ENCODE measurements around the gene SOBP.
"Not testable (repeated sequence)": the region's sequence is repeated elsewhere in the genome, so short reads cannot be mapped to it uniquely, and the experiment has no call there.

Gene SOBP

DNA sequence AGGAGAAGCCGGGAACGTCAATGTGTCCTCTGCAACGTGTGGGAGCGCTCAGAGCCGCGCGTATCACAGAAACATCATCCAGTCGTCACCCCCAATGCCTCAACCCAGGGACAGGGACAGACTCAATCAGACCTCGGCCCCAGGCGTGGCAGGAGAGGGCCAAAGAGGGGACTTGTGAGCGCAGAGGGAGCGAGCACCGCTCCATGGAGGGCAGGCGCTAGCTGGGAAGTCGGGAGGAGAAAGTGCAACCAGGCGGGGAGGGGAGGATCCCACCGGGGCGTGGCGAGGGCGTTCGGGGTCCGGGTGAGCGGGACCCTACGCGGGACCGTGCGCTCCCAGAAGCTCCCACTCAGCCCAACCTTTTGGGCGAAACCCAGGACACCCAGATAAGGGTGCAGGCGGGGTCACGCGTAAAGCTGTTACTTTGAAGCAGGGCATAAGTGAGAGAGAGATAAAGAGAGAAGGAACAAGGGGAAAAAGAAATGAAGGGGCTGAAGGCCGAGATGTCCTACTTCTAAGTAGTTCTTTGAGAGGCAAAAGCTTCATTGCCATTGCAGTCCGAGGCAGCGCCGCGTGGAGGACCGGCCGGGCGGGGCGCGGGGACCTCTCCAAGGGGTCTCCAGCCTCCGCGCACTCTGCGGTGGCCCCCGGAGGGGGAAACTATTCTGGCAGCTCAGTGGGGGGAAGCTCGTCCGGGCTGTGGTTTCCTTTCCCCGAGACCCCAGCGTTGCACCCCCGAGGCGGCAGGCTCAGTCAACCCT lies 862 bp upstream of the SOBP start:
- DNase-seq, result peak; percentile 11

DNA sequence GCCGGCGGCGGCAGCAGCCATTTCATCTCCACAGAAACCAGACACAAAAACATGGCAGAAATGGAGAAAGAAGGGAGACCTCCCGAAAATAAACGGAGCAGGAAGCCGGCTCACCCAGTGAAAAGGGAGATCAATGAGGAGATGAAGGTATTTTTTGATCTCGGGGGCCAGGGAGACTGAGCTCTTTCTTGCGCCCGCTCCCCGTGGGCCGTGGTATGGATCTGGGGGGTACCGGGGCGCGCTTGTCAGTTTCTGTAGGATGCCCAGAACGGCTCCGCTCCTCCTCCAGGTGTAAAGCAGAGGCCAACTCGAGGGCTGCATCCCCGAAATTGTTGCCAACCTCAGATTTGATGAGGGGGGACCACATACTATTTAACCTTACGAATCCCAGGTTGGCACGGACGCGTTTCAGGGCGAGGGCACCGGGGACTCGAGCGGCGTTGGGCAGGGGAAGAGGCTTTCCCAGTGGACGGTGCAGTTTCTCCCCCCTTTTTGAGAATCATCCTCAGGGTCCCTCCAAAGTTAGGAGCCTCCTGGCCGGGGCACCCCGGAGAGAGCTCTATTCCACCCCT lies 735 bp downstream of the SOBP start:
- DNase-seq, result no peak

DNA sequence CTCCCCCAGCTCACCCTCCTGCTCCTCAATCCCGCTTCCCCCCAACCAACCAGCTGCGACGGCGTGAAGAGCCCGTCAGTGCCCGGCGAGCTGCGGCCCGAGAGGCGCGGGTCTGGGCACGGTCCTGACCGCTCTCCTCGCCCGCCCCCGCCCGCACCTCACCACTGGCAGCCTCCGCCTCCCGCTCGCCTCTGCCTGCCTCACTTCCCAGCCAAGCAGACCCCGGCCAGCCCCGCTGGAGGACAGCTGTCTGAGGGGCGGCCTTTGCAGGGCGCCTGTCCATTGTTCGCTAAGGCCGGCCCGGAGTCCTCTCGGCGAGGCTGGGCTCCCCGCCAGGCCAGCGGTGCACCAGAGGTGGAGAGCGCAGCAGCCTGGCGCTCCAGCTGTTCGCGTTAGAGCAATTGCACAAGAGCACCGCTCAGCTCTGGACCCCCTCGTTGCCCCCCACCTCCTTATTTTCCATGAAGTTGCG lies 1.3 kb downstream of the SOBP start:
- DNase-seq, result no peak

DNA sequence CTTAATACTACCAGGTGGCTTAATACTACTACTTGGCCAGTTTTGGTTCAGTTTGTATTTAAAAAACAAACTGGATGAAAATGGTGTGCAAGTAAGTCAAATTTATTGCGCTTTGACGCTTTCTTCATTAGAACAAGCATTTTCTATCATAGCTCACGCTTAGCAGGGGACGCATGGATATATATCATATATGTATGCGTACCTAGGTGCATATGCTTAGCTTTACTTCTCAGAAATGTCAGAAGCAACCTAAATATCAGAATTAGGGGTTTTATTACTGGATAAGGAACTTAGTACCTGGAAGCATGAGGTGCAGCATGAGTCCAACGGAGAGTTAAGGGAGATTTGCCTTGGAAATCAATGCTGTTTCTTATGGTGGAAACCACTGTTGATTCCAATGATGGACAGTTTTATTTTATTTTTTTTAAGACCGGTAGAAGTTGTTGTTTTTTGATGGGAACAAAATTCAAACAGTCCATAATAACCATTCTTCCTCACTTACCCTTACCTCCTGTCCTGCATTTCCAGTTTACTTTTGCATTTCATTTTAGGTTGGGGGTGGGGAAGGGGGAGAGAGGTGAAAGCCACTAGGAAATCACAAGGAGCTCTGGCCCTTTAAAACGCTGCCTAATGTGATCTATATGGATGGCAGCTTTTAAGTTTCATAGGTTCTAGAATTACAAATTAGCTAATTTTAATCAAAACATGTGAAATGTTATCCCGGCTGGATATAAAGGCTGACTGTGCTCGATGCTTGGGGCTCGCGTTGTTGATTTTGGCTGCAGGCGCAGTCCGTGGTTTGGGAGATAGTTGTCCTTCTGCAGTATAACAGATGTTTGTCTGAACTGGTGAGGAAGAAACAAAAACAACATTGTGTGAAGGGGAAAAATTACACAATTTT lies 2.1 kb downstream of the SOBP start:
- DNase-seq, result no peak

DNA sequence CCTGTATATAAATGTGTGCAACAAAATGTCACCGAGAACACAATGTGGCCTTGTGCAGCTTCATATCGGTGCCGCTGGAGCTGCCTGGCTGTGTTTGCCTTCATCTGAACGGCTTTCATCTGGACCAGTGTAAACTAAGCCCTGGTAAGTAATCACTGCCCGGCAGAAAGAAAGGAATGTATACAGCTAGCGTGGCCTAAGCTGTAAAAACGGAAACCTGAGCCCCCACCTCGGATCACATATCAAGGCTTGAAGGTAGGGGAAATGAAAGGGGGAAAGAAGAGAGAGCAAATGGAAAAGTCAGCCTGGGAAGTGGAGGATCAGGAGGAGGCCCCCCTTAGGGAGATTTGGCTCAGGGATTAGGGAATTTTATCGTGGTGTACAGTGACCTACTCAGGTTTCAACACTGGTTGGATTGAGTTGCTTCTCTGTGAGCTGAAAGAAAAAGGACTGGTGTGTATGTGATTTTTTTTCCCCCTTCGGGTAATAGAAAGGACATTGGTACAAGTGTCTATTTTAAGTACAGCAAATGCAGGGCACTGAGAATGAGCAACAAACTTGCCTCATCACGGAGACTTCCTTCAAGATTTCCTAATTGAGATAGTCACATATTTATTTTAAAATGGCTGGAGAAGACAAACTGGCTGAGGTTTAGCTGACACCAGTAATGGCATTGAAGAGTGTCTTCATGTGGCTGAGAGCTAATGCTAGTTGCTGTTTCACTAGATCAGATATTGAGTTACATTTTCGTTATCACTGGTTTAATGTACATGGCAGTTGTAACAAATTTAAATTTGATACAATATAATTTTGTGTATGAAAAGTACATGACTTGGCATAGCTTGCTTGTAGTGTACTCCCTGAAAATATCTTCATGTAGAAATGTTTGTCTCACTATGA lies 3.5 kb downstream of the SOBP start:
- DNase-seq, result no peak

DNA sequence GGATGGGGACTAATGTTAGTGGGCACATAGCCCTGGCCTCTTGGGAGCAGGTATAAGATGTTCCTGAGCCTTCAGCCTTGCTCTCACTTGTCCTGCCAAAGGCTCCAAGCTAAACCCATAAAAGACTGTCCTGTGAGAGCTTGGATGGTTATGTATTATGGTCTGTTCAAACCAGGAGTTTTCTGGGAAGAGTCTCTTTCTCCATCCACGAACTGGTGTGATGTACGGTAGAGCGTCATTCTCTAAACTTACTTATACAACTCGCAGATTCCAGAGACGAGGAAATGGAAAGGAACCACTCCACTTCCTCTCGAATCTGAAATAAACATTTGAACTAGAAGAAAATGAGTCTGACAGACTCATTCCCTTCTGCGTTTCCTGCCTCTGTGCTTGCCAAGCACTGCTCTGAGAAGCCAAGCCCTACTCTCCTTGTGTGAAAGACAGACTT lies 5.3 kb downstream of the SOBP start:
- DNase-seq, result no peak

DNA sequence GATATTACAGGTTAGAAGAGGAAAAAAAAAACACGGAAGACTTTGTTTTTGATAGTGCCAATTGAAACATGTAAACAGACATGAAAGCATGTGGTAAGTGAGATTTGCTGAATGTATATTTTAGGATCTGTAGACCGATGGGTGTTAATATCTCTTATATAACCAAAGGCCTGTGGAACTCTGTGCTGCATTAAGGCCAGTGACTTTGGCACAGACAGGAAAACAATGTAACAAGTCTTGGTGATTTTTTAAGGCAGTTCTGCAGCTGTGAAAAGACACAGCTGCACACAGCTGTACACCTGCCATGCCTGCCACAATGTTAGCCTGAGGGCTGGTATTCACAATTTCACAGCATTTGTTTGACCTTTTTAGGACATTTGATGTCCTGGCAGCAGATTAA lies 6.1 kb downstream of the SOBP start:
- no peak for DNase-seq

DNA sequence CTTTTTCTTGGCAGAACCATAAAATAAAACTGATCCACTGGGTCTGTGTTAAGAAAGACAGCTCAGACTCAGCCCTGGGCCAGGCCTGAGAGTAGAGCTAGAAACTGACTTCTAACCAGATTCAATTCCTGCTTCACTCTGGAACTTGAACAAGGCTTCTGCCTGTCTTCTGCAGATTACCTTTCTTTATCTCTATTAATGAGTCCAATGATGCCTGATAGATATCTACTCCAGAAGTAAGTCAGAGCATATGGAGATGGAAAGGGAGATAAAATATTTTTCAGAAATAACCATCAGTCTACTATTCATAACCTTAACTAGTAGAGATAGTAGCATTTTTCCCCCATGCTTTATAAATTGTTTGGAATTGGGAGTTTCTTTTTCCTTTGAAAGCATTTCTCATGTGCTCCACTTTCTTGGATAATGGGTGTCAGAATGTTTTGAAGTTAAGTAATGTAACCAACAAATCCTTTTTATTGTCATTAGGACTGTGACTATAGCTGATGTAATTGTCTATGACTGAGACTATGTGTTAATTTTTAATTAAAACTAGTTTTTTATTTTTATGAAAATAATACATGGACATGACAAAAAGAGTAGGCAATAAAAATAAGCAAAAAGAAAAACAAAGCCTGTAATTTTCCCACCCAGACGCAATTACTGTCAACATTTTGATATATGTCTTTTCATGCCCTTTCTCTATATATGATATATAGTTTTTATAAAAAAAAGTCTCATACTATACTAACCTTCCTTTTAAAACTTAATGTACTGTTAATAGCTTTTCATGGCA lies 7.2 kb downstream of the SOBP start:
- DNase-seq, result no peak

DNA sequence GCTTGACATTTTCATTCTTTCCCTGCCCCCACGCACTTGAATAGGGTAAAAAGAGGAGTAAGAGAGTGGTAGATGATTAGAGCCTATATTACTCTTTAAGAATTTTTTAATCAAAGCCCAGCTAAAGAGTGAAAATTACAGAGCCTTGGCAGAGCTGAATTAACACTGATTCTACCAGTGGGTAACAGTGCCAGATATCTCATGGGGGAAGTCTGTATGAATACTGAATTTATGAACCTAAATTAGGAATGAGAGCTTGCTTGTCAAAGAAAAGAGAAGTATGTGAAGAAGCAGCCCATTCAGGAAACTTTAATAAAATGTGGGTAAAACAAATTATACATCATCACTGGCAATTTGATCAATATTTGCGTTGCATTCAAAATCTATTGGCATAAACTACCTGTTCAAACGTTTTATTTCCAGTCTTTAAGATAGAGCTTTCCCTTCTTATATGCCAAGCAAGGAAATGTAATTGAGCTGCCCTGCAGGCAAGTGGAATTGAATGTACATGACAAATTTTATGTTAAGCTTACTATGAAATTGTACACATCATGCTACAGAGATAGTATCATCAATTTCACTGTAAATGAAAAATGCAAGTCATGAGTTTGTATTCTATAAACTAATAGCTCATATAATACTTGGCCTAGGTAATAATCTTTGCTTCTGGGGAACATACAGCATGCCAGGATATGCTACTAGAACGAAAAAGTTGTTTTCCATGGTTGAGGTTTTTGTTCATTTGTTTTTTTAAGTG lies 14.5 kb downstream of the SOBP start:
- no peak for DNase-seq

DNA sequence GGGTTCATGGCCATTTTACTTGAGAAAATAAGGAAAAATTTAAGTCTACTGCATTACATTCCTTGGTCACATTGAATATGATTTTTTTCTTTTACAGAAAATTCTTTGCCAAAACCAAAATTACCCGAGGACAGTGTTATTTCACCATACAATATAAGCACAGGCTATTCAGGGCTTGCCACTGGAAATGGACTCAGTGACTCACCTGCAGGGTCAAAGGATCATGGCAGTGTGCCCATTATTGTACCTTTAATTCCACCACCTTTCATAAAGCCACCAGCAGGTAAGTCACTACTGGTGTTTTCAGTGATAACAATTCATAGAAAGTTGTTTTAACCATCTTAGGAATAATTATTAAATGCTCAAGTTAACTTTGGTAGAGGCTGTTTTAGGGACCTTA lies 16.2 kb downstream of the SOBP start:
- DNase-seq, result no peak

DNA sequence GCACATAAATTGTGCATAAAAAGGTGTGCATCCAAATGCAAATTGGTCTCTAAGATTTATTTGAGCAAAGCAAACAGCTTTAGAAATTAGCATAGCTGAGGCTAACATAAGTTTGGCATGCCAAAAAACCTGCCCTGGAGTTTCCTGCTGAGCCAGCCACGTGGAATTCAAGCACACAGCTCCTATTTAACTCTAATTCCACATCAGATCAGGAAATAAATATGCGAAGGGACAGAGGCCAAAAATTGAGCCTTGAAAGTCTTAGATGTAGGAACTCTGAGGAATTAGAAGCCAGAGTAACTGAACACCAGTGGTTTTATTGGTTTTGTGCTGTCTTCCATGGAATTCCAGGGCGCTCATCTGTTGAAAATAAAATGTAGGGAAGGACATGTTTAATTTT lies 19.6 kb downstream of the SOBP start:
- DNase-seq, result no peak

DNA sequence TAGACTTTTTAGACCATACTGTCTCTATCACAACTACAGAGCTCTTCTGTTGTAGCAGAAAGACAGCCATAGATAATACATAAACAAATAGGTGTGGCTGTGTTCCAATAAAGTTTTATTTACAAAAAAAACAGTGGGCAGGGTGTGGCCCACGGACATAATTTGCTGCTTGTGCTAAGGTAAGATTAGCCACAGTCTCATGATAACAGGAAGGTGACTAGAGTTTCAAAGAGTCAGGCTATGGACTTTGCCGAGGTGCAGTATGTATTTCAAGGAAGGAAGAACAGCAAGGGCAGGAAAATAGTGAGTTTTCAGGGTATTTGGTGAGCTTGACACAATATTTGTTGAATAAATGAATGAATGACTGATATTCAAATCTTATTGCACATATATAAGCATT lies 20.2 kb downstream of the SOBP start:
- DNase-seq, result no peak

DNA sequence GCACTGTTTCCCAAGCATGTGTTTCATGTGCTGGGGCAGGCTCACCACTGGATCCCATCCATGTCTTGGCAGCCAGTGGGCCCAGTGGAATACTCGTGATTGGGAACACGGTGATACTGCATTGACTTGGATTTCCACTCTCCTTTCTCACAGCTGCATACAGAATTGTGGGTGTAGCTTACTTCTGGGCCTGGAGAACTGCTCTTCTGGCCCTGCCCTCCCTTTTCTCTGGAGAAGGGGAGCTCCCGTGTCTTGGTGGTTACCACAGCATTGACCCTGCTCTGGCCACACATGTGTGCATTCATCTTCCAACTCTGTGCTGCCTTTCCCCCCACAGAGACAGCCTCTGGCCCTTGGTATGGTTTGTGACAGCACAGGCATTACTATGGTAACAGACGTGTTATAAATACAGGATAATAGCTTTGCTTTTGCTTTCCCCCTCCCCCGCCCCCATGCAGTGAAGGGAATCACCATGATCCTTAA lies 21.6 kb downstream of the SOBP start:
- no peak for DNase-seq

DNA sequence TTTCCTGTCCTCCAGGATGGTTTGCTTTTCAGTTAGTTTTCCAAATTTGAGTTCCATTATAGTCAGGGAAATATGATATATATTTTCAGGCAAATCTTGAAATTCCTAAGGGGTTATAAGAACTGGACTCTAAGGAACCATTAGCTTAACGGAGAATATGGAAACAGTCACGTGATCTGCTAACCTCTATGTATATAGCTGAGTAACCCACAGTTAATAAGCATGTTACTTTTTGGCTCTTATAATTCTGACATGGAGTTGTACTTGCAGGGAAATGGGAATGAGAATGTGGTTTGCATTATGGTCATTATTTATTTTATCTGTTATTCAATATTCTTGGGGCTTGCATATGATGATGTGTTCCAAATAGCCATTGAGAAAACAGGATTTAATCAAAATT lies 23.3 kb downstream of the SOBP start:
- DNase-seq, result no peak

DNA sequence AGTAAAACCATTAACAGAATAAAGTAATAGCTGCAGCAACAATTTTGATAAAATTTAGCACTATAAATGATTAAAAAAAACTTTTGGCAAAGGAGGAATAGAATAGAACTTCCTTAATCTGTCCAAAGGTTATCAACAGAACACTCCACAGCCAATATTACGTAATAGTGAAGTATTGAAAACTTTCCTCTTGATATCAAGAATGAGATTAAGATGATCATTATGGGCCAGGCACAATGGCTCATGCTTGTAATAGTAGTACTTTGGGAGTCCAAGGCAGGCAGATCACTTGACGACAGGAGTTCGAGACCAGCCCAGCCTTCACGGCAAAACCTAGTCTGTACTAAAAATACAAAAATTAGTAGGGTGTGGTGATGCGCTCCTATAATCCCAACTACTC lies 26.0 kb downstream of the SOBP start:
- no peak for DNase-seq

DNA sequence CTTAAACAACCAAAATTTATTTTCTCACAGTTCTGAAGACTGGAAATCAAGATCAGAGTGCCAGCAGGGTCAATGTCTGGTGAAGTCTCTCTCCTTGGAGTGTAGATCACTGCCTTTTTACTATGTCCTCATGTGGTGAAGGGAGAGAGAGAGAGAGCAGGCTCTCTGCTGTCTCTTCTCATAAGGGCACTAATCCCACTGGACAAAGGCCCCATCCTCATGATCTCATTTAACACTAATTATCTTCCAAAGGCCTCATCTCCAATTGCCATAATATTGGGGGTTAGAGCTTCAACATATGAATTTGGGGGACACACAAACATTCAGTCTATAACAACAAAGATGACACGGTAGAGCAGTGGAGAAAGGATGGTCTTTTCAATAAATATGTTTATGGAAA lies 27.4 kb downstream of the SOBP start:
- DNase-seq, result no peak

DNA sequence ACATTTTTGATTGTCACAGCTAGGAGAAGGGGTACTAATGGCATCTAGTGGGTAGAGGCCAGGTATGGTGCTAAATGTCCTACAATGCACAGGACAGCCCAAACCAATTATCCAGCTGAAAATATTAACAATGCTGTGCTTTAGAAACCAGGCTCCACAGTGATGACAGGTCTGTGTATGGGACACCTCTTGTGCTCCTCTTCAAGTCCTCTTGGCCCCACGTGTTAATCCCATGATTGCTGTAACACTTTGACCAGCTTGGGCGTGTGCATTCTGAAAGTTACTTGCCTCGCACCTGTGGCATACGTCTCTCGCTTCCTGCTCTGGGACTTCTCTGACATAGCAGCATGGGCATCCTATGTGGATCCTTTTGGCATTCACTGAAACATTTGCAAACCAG lies 29.3 kb downstream of the SOBP start:
- DNase-seq, result not testable (repeated sequence)

DNA sequence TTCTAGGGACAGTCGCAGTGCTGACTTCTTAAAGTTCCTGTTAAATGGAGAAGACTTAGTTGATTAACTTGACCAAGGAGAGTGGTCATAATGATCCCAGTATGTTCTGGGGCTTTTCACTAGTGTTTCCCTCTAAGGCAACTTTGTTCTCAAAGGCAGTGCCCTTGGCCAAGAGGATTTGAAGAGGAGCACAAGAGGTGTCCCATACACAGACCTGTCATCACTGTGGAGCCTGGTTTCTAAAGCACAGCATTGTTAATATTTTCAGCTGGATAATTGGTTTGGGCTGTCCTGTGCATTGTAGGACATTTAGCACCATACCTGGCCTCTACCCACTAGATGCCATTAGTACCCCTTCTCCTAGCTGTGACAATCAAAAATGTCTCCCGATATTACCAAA lies 30.8 kb downstream of the SOBP start:
- not testable (repeated sequence) for DNase-seq

DNA sequence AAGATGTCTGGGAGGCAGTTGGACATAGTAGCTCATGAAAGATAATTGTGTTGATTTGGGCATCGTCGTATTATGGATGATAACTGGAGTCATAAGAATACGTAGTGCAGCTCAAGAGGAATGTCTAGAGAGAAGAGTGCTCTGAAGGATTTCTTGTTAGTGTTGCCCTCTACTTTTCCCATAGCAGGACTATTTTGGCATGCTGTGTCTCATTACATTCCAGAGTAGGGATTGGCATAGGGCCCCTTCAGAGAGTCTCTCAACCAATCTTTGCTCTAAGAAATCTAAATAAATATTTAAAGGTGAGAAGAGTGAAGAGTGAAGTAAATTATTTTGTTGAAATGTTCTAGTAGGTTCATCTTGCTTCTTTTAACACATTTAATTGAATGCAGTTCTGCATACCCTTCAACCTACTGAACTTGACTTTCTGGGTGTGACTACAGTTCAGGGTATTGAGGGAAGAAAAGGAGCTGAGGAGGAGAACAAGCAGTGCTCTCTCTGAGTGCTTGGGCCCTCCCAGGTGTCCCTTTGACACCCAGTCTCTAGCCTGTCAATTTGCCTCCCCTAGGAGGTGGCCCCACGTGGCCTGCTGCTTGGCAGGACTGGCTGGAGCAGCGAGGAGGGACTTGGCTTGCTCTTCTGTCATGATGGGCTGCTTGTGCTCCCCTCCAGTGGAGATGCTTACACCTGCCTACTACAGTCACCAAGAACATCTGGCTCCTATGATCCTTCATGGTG lies 33.3 kb downstream of the SOBP start:
- no peak for DNase-seq

DNA sequence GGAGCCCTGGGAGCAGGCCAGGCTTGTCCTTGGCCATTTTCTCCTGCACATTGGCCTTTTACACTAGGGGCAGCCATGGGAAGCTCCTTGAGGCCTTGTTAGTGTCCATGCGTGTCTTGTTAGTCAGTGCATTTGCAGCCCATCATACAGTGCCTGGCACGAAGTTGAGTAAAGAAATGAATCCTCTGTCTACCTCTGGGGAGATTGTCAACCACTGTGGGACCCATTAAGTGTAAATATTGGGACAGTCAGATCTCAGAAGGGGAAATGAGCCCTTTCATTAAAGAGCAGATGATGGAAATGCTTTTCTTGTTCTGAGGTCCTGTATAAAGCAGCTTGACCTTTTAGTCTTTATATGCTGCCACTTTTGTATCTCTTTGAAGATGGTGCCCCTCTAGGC lies 33.9 kb downstream of the SOBP start:
- DNase-seq, result no peak
